ENCODE results near the gene SUSD6. TPM values are rescaled to one million over a fixed set of nuclear protein-coding genes. Genes with fewer than 3 reads are reported as not detected.
A peak's percentile ranks its signal among the peaks of the same experiment; 100 is the strongest.

SUSD6 gene
- total RNA-seq, 1 donor from 2014 or later: 13.7 TPM

GRCh38 chr14:69755784-69756183 lies 144.4 kb downstream of the SUSD6 start:
- H3K27ac Mint-ChIP-seq (ENCODE audit: unreplicated experiment): peak overlapping the region; percentile 67
- no peak for DNase-seq (ENCODE audit: low read depth, low spot score)
- TF ChIP-seq CTCF (conservative IDR thresholded peaks at IDR 0.05): no peak
- H3K9me3 Mint-ChIP-seq: no peaks in the 10 kb centered on the region
- H3K4me3 Mint-ChIP-seq: no peak overlapping the region
- H3K4me1 Mint-ChIP-seq: no peaks in the 10 kb centered on the region
- H3K27me3 Mint-ChIP-seq (ENCODE audit: low read depth): peaks cover 2% of the 10 kb centered on the region
- no peaks in the 10 kb centered on the region for H3K36me3 Mint-ChIP-seq (ENCODE audit: low read depth)

- no peaks in the 10 kb centered on the region for H3K36me3 Mint-ChIP-seq (ENCODE audit: low read depth)
- peaks cover 5% of the 10 kb centered on the region for H3K27me3 Mint-ChIP-seq (ENCODE audit: low read depth)
- no peak overlapping the region for H3K27ac Mint-ChIP-seq (ENCODE audit: unreplicated experiment)
- no peaks in the 10 kb centered on the region for H3K9me3 Mint-ChIP-seq
- no peak for DNase-seq (ENCODE audit: low read depth, low spot score)
- H3K4me3 Mint-ChIP-seq: no peak overlapping the region
- no peaks in the 10 kb centered on the region for H3K4me1 Mint-ChIP-seq
- no peak for TF ChIP-seq CTCF (conservative IDR thresholded peaks at IDR 0.05)
These were observed 144.9 kb downstream of the SUSD6 start for GRCh38 chr14:69756298-69756697.

- no peak overlapping the region for H3K27ac Mint-ChIP-seq (ENCODE audit: unreplicated experiment)
- H3K36me3 Mint-ChIP-seq (ENCODE audit: low read depth): no peaks in the 10 kb centered on the region
- no peak for TF ChIP-seq CTCF (conservative IDR thresholded peaks at IDR 0.05)
- H3K9me3 Mint-ChIP-seq: peaks cover 2% of the 10 kb centered on the region
- H3K4me1 Mint-ChIP-seq: peaks cover 3% of the 10 kb centered on the region
- peak overlapping the region; percentile 12 for H3K4me3 Mint-ChIP-seq
- H3K27me3 Mint-ChIP-seq (ENCODE audit: low read depth): peaks cover 8% of the 10 kb centered on the region
- DNase-seq (ENCODE audit: low read depth, low spot score): no peak
These were observed 149.4 kb downstream of the SUSD6 start for GRCh38 chr14:69760810-69761209.

GRCh38 chr14:69763761-69764510 lies 152.5 kb downstream of the SUSD6 start:
- Mint-ChIP-seq H3K9me3 (peaks cover 5% of the 10 kb centered on the region), H3K4me3 (peak overlapping the region; percentile 58), H3K4me1 (peaks cover 31% of the 10 kb centered on the region), H3K27me3 (ENCODE audit: low read depth) (peaks cover 14% of the 10 kb centered on the region), H3K27ac (ENCODE audit: unreplicated experiment) (no peak overlapping the region), H3K36me3 (ENCODE audit: low read depth) (peaks cover 23% of the 10 kb centered on the region)
- DNase-seq (ENCODE audit: low read depth, low spot score): no peak
- no peak for TF ChIP-seq CTCF (conservative IDR thresholded peaks at IDR 0.05)

Other genes with a start within 250 kb of the SUSD6 start
- gene ERH, start 213.3 kb upstream of the SUSD6 start, total RNA-seq: 456 and 488 TPM in 2 replicates
- gene SLC39A9, start 212.9 kb upstream of the SUSD6 start, total RNA-seq: 53.4 and 54.1 TPM in 2 replicates
- gene PLEKHD1, start 126.9 kb upstream of the SUSD6 start, total RNA-seq: 0.14 TPM in 1 of 2 replicates, not detected in the other
- gene CCDC177, start 36.7 kb upstream of the SUSD6 start, total RNA-seq: 7.5 and 7.7 TPM in 2 replicates
- 356 and 377 TPM in 2 replicates for gene SRSF5, start 155.5 kb downstream of the SUSD6 start, total RNA-seq
- not detected in 2 replicates for gene SLC10A1, start 185.6 kb downstream of the SUSD6 start, total RNA-seq

Data from neural crest cell (in vitro differentiated cells).